Stimulated activated CD8-positive, alpha-beta memory T cell treated with anti-CD3 and anti-CD28 coated beads, Interleukin-7, amount 100 ng/mL, for 4 hours (primary cell): ENCODE data around the gene SYT15B.
"Not testable (repeated sequence)": the region's sequence is repeated elsewhere in the genome, so short reads cannot be mapped to it uniquely, and the experiment has no call there.

Experiments
- DNase-seq, 2 donors: peaks; one replicate each; pipeline ENCODE4 v3.0.0-alpha.2; 2020; ENCODE audit warnings: low read depth in 2 of 2

The SYT15B gene

DNA sequence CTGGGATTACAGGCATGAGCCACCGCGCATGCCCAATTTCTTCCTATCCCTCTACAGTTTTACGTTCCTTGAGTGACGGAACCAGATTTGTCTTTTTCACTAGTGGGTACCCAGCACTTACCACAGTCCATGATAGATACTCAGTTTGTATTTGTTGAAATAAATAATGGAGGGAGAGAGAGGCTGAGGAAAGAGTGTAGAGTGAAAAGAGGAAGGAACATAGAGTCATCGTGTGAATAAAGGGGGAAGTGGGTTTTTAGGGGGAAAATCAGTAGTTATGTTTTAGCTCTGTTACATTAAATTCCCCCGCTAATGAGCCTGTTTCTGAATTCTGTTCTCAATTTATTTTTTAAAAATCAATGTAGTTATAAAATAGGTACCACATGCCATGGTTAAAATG lies 37.7 kb downstream of the SYT15B start:
- not testable (repeated sequence) for DNase-seq

GRCh38 chr10:47725047-47725446 lies 38.3 kb downstream of the SYT15B start:
- DNase-seq = not testable (repeated sequence)

GRCh38 chr10:47724119-47724518 lies 39.3 kb downstream of the SYT15B start:
- DNase-seq = not testable (repeated sequence)

- DNase-seq = not testable (repeated sequence)
These were observed 40.0 kb downstream of the SYT15B start for GRCh38 chr10:47723362-47723761.

DNA sequence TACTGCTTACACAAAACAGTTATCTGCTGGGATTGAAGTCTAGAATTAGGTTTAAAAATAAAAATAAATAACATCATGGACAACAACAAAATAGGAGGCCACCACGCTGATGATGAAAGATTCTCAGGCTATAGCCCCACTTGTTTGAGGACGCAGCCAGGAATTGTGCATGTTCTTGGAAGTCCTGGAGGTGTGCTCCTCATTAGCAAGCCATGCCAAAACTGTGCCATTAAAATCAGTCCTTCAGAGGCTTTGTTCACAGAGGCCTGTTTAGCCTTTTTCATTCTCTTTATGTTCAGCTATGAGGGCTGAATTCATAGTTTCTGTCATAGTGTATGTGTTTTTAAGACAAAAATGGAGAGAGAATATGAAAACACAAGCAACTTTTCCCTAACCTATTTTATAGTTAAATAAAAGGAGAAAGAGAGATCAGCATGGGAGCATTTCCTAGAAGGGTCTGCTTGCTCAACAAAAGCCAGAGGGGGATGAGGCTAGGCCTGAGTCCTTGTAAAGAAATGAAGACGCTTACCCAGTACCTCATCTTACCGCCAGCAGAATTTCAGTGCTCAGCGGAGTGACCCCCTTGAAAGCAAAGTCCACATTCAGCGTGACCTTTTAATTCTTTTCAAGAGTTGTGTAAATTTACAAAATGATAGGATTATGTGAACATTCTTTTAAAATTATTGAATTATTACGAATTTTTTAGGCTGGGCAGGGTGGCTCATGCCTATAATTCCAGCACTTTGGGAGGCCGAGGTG lies 46.2 kb downstream of the SYT15B start:
- DNase-seq = not testable (repeated sequence)
